ENCODE results near the gene ATL2.
"Not testable (repeated sequence)": the region's sequence is repeated elsewhere in the genome, so short reads cannot be mapped to it uniquely, and the experiment has no call there.

ATL2 gene

GRCh38 chr2:38390947-38391346 is 13.9 kb upstream of the ATL2 start:
- DNase-seq (ENCODE audit: low read depth), result no peak

DNA sequence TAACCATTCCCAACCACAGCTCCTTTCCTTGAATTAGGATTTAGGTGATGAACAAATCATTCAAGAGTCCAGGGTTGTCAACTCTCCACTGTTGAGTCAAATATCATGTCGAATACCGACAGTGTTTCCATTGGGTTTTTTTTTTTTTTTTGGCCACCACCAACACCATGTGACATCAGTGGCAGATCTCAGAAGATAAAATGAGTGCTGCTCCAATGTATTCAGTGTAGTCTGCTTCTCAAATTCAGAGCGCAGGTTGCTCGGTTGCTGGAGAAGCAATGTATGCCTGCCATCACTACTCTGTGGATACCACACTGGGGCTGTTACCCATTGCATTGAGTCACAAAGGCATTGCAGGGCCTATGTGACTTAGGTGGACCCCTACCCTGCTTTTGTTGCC is 10.8 kb upstream of the ATL2 start:
- no peak for DNase-seq (ENCODE audit: low read depth)

DNA sequence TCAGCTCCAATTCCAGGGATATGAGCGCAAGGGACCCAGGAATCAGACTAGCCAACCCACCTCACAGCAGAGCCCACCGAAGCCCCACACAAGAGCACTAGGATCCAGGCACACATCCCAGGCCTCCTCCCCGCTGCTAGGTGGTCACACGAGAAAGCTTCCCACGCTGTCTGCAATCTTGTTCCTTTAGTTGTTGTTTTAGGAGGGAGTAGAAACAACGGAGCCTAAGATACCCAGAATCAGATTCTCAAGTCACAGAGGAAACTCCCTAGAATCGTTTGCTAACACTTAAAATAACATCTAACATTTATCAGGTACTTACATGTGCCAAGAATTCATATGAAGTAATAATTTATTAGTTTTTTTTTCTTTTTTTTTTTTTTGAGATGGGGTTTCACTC is 9.7 kb upstream of the ATL2 start:
- DNase-seq (ENCODE audit: low read depth), result no peak

DNA sequence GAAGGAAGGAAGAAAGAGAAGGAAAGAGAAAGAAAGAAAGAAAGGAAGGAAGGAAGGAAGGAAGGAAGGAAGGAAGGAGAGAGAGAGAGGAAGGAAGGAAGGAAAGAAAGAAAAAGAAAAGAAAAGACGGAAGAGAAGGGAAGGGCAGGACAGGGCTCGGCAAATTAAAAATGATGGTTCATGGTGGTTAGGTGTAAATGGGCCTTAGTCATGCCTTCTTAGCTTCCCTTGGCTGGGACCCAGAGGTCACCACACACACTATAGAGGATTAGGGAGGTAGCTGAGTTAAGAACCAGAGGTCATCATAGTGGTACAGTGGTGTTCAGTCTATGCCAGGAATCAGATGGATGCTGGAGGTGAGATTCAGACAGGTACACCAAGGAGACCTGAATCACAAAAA is 9.3 kb upstream of the ATL2 start:
- no peak for DNase-seq (ENCODE audit: low read depth)

- DNase-seq (ENCODE audit: low read depth), result no peak
Observed at GRCh38 chr2:38384338-38384737, 7.3 kb upstream of the ATL2 start.

DNA sequence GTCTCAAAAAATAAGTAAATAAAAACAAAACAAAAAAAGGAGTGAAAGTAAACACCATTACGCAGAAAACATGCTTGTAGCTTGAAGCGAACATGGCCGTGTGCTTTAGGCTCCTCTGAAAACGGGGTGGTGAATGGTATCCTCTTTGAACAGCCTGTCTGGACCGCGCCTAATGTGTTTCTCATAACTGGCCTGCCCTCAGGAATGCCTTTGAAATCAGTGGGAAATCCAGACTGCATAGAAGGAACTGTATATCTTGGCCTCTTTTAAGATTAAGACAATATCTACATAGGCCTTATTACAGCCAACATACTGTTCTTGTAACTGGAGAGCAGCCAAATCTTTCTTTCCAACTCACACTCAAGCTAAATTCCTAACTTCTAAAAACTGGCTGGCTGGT is 6.7 kb upstream of the ATL2 start:
- not testable (repeated sequence) for DNase-seq (ENCODE audit: low read depth)

DNA sequence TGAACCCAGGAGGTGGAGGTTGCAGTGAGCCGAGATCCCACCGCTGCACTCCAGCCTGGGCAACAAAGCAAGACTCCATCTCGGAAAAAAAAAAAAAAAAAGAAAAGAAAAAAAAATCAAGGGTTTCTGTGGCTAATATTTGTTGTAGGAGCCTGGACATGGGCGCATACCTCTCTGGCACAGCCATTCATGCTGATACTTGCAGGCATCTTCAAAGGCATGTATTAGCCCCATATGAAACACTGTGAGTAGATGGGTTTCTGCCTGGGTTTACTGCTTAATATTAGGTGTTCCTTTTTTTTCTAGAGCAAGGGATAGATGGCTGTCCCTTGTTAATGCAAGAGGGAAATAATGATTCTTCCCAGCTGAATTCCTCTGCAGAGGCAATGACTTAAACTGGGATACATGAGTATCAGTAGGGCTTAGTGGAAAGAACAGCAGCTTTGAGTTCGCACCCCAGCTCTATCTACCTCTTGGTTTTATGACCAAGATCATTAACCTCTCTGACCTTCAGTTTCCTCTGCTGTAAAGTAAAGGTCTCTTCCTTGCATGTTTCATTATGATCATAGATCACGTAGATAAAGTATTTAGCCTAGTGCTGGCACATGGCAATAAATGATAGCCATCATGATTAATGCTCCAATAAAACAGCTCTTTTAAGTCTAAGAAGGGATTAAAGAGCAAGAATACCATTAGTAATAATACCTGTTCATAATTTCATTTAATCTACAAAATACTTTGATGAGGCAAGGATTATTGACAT is 4.5 kb upstream of the ATL2 start:
- DNase-seq (ENCODE audit: low read depth), result no peak

GRCh38 chr2:38380397-38381130 is 3.5 kb upstream of the ATL2 start:
- no peak for DNase-seq (ENCODE audit: low read depth)

- peak; percentile 42 for DNase-seq (ENCODE audit: low read depth)
Observed at GRCh38 chr2:38376346-38377049, 575 bp downstream of the ATL2 start.

DNA sequence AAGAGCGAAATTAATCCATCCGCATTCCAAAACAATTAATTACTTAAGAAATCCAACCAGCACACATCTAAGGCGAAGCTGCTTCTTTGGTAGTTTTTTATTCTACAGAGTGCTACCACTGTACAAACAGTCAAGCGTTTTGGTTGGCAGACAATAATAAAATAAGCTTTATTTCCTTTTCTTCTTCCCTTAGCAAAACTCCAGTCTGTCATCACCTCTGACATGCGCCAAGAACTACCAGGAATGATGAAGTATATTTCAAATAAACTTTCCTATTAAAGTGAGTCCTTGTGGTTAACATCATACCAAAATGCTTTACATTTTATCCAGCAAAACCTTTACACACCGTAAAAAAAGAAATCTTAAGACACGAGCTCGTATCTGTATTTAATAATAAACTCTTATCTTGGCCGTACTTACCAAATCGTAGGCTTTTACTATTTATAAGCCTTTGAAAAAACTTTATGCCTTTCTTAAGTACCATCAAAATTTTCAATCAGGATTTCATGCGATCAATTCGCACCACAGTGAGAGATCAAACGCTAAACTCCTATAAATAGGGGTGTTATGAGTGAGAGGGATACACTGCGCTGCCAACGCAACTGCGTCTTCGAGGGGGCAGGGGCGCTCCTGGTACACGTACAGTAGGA is 1.3 kb downstream of the ATL2 start:
- DNase-seq (ENCODE audit: low read depth), result peak; percentile 13

GRCh38 chr2:38374984-38375383 is 2.1 kb downstream of the ATL2 start:
- no peak for DNase-seq (ENCODE audit: low read depth)

- no peak for DNase-seq (ENCODE audit: low read depth)
Observed at GRCh38 chr2:38371235-38371634, 5.8 kb downstream of the ATL2 start.

DNA sequence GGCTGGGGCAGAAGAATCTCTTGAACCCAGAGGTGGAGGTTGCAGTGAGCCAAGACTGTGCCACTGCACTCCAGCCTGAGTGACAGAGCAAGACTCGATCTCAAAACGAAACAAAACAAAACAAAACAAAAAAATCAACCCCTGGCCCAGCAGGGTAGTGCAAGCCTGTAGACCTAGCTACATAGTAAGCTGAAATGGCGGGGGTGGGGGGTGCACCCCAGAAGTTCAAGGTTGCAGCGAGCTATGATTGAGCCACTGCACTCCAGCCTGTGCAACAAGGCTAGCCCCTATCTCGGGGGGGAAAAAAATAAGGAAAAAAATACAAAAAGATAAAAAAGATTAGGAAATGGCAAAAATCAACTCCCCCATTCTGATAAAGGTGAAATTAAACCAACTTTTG is 6.4 kb downstream of the ATL2 start:
- no peak for DNase-seq (ENCODE audit: low read depth)

- DNase-seq (ENCODE audit: low read depth), result no peak
Observed at GRCh38 chr2:38362232-38362631, 14.8 kb downstream of the ATL2 start.

- no peak for DNase-seq (ENCODE audit: low read depth)
Observed at GRCh38 chr2:38360177-38360576, 16.9 kb downstream of the ATL2 start.

DNA sequence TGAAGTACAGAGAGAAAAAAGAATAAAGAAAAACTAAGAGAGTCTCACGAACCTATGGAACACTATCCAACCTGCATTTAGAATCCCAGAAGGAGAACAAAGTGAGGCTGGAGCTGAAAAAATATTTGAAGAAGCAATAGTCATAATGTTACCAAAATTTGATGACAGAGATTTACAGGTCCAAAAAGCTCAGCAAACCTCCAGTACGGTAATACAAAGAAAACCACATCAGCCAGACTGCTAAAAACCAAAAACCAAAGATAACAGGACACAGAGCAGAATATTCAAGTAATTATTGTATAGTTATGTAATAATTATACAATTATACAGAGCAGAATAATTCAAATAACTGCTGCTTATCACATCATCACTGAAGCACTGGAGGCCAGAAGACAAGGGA is 23.7 kb downstream of the ATL2 start:
- DNase-seq (ENCODE audit: low read depth), result no peak

DNA sequence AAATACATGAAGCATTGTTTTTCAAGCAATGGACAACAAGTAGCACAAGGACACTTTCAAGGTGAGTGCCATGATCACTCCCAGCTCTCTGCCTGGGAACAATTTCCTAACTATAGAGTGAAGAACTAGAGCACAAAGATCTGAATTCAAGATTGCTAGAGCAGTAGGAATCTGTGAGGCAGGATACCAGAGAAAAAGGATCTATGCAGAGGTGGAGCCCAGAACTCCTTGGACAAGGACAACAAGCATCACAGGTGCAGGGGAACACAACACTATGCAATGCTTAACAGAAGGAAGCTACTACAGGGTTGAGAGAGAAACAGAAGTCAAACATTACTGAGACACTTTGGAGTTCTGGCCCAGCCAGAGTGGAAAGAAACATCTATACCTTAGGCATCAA is 24.7 kb downstream of the ATL2 start:
- DNase-seq (ENCODE audit: low read depth), result no peak

DNA sequence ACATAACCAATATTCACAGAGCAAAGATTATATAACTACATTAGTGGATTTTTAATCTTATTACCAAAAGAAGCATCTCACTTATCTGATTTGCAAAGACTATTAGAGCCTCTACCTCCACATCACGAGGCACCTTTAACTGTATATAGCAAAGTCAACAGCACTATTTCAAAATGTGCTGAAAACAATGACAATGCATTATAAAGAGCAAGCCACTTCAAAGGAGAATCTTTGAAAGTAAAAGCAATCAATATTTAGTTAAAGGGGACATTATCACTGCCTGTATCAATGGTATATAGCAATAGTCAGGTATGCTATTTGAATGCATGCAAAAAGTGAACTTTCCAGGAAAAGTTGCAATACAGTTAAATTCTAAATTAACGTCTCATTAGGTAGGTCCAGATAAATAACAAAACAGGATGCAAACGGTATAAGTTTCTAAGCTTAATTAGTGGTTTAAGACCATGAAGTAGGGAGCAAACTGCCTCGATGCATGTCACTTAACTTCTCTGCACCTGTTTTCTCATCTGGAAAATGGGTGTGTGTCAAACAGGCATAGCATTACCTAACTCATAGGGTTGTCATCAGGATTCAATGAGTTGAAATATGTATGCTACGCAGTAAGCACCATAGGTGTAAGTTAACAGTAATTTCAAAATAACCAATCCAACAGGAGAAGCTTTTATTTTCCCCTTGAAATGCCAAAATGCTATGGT is 31.6 kb downstream of the ATL2 start:
- no peak for DNase-seq (ENCODE audit: low read depth)

DNA sequence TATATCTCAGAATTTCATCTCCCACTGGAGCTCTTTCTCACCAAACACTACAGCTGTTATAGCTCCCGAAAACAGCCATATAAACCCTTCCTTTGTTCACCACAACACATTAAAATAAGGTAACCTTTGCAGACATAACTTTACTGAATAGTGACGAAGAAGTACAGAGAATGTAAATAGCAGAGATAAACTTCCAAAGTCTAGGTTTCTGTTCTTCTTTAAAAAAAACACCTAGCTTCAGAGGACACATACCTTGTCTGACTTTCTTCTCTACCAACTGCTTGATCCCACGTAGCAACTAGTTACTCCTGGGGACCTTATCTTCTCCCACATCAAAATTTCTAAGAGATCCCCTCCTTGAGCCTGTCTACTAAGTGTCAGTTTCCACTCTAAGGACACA is 32.3 kb downstream of the ATL2 start:
- no peak for DNase-seq (ENCODE audit: low read depth)

GRCh38 chr2:38343212-38343611 is 33.9 kb downstream of the ATL2 start:
- no peak for DNase-seq (ENCODE audit: low read depth)

DNA sequence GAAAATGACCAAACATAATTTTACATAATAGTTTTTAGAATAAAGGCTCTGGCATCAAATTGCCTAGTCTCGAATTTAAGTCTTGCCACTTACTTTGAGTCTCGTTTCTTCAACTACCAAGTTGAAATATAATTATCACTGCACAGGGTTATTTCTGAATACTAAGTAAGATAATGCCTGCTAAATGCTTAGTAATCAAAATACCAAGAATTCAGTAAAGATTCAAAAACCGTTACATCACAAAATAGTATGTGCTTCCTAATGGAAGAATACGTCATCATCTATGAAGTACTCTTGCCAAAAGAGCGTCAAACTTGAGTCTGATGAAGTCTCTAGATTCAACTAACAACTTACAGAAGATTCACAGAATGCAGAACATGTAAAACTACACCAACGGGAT is 40.5 kb downstream of the ATL2 start:
- no peak for DNase-seq (ENCODE audit: low read depth)

DNA sequence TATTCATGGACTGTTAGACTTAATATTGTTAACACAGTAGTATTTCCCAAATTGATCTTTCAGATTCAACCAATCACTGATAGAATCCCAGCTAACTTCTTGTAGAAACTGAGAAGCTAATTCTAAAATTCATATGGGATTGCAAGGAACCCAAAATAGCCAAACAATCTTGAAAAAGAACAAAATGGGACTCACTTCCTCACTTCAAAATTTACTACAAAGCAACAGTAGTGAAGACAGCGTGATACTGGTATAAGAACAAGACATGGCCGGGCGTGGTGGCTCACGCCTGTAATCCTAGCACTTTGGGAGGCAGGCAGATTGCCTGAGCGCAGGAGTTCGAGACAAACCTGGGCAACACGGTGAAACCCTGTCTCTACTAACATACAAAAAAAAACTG is 46.3 kb downstream of the ATL2 start:
- no peak for DNase-seq (ENCODE audit: low read depth)
